ENCODE measurements around the gene BLOC1S6. TPM values are rescaled to one million over a fixed set of nuclear protein-coding genes. Genes with fewer than 3 reads are reported as not detected.
A peak's percentile ranks its signal among the peaks of the same experiment; 100 is the strongest.

The BLOC1S6 gene
- total and polyA plus RNA-seq, 2 donors from 2014 or later, result 14.8 to 35.0 TPM

DNA sequence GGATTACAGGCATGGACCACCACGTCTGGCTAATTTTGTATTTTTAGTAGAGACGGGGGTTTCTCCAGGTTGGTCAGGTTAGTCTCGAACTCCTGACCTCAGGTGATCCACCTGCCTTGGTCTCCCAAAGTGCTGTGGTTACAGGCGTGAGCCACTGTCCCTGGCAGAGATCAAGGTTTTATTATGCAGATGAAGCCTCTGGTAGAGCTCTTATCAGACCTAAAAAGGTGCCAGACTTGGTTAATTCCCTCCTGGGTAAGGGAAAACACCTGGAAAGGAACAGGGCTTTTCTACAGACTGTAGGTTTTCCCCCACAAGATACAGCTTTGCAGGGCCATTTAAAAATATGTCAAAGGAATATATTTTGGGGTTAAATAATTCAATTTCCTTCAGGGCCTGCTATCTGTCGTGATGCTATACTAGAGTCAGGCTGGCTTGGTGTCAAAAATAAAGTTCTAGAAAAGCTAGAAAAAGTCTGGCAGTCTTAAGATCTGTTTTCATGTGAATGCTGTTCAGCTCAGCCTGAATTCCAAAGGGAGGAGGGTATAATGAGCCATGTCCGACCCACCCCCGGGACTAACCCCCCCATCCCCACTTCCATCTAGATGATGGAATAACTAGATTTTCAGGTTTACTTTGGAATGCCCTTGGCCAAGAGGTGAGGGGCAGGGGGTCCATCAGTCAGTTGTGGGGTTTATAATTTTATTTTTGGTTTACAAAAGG is 1.9 kb upstream of the BLOC1S6 start:
- Histone ChIP-seq H3K9me3 (ENCODE audit: control insufficient read depth in 2 of 3, insufficient read depth in 1 of 3, low read length in 3 of 3) (no peaks in the 10 kb centered on the region), H3K27ac (ENCODE audit: low read depth in 2 of 2, low read length in 2 of 2) (no peak overlapping the region), H3K27me3 (ENCODE audit: control insufficient read depth, insufficient read depth, low read length) (no peaks in the 10 kb centered on the region), H3K4me1 (ENCODE audit: control insufficient read depth in 2 of 3, insufficient read depth in 2 of 3, low read depth in 1 of 3, low read length in 3 of 3) (peaks cover 5 to 19% (median 11%) of the 10 kb centered on the region in 3 donors), H3K36me3 (ENCODE audit: control insufficient read depth in 2 of 3, insufficient read depth in 3 of 3, low read length in 3 of 3) (no peaks in the 10 kb centered on the region), H3K4me3 (ENCODE audit: low read length in 3 of 3) (peak overlapping the region in 1 of 3 donors; percentile 89), H3K9ac (ENCODE audit: low read length in 3 of 3) (peak overlapping the region in 1 of 3 donors; percentile 87)
- FAIRE-seq (no peak), DNase-seq (peak in 2 of 5 donors; percentile 44 to 57)
- intact Hi-C loops (cut with DNase I), result no loop called here
- TF ChIP-seq, protein P1, sequence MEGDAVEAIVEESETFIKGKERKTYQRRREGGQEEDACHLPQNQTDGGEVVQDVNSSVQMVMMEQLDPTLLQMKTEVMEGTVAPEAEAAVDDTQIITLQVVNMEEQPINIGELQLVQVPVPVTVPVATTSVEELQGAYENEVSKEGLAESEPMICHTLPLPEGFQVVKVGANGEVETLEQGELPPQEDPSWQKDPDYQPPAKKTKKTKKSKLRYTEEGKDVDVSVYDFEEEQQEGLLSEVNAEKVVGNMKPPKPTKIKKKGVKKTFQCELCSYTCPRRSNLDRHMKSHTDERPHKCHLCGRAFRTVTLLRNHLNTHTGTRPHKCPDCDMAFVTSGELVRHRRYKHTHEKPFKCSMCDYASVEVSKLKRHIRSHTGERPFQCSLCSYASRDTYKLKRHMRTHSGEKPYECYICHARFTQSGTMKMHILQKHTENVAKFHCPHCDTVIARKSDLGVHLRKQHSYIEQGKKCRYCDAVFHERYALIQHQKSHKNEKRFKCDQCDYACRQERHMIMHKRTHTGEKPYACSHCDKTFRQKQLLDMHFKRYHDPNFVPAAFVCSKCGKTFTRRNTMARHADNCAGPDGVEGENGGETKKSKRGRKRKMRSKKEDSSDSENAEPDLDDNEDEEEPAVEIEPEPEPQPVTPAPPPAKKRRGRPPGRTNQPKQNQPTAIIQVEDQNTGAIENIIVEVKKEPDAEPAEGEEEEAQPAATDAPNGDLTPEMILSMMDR (IDR thresholded peaks at IDR 0.05; ENCODE audit: borderline replicate concordance, extremely low read depth, insufficient read depth), result no peak

DNA sequence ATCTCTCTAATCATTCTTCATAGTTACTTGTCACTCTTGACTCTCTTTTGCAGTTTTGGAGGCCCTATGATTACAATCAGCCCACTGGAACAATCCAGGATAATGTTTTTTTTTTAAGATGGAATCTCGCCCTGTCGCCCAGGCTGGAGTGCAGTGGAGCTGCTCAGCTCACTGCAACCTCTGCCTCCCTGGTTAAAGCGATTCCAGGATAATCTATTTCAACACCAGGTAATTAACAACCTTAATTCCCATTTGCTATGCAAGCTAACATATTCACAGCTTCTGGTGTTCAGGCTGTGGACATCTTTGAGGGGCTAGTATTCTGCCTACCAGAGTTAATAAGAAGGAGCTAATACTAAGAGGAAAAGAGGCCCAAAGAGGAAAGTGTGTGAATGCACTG is 1.1 kb upstream of the BLOC1S6 start:
- Histone ChIP-seq H3K36me3 (ENCODE audit: control insufficient read depth in 2 of 3, insufficient read depth in 3 of 3, low read length in 3 of 3) (no peaks in the 10 kb centered on the region), H3K27me3 (ENCODE audit: control insufficient read depth, insufficient read depth, low read length) (no peaks in the 10 kb centered on the region), H3K9me3 (ENCODE audit: control insufficient read depth in 2 of 3, insufficient read depth in 1 of 3, low read length in 3 of 3) (no peaks in the 10 kb centered on the region), H3K4me3 (ENCODE audit: low read length in 3 of 3) (peak overlapping the region; percentile 89 to 100 (median 100)), H3K9ac (ENCODE audit: low read length in 3 of 3) (peak overlapping the region in 2 of 3 donors; percentile 87 to 100), H3K4me1 (ENCODE audit: control insufficient read depth in 2 of 3, insufficient read depth in 2 of 3, low read depth in 1 of 3, low read length in 3 of 3) (peaks cover 5 to 19% (median 11%) of the 10 kb centered on the region in 3 donors), H3K27ac (ENCODE audit: low read depth in 2 of 2, low read length in 2 of 2) (peak overlapping the region in 1 of 2 donors; percentile 100)
- TF ChIP-seq, protein P1 (IDR thresholded peaks at IDR 0.05; ENCODE audit: borderline replicate concordance, extremely low read depth, insufficient read depth), result no peak
- peak in 1 of 5 donors; percentile 28 for DNase-seq
- no peak for FAIRE-seq
- intact Hi-C loops (cut with DNase I), result no loop called here

DNA sequence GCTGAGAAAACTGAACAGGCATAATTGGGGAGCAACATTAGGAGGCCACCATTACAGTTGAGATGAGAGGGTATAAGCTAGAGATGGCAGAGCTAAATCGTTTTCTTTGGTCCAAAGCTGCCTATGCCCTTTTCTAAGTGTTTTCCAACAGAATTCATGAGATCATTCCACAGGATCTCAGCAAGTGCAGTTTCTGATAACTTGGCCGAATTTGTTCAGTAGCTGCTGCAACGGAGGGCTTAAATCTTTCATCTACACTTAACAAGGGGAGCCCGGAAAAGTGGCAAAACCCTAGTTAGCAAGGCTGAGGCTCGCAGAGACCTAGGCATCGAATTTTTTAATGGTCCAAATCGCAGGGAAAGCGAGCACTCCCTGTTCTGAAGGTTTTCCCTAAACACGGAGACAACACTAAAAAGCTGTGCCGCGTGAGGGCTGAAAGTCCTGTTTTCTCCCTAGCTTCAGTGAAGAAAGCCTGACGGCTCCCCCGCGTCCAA is 531 bp upstream of the BLOC1S6 start:
- intact Hi-C loops (cut with DNase I), result no loop called here

More for the DNA sequence above, 531 bp upstream of the BLOC1S6 start:
- H3K9ac ChIP-seq (ENCODE audit: low read length in 3 of 3), result peak overlapping the region; percentile 74 to 100 (median 87)
- peak overlapping the region; percentile 100 for H3K27ac ChIP-seq (ENCODE audit: low read depth in 2 of 2, low read length in 2 of 2)
- DNase-seq (no peak), FAIRE-seq (no peak)
- H3K4me3 ChIP-seq (ENCODE audit: low read length in 3 of 3), result peak overlapping the region; percentile 89 to 100 (median 100)
- H3K4me1 ChIP-seq (ENCODE audit: control insufficient read depth in 2 of 3, insufficient read depth in 2 of 3, low read depth in 1 of 3, low read length in 3 of 3), result peaks cover 5 to 19% (median 11%) of the 10 kb centered on the region in 3 donors
- no peaks in the 10 kb centered on the region for H3K27me3 ChIP-seq (ENCODE audit: control insufficient read depth, insufficient read depth, low read length)
- TF ChIP-seq, protein P1 (IDR thresholded peaks at IDR 0.05; ENCODE audit: borderline replicate concordance, extremely low read depth, insufficient read depth), result peak; percentile 6
- H3K9me3 ChIP-seq (ENCODE audit: control insufficient read depth in 2 of 3, insufficient read depth in 1 of 3, low read length in 3 of 3), result no peaks in the 10 kb centered on the region
- H3K36me3 ChIP-seq (ENCODE audit: control insufficient read depth in 2 of 3, insufficient read depth in 3 of 3, low read length in 3 of 3), result no peaks in the 10 kb centered on the region

Measured in kidney (tissue), 14 donors.